ENCODE data around the gene ZMYND10. TPM values are rescaled to one million over a fixed set of nuclear protein-coding genes. Genes with fewer than 3 reads are reported as not detected.

ZMYND10 gene
- total and polyA plus RNA-seq, 9 of the 15 experiments (the other 6 are each of a cell fraction or from before 2014, with no cell fraction given), result 0.20 to 2.8 (median 0.70) TPM

DNA sequence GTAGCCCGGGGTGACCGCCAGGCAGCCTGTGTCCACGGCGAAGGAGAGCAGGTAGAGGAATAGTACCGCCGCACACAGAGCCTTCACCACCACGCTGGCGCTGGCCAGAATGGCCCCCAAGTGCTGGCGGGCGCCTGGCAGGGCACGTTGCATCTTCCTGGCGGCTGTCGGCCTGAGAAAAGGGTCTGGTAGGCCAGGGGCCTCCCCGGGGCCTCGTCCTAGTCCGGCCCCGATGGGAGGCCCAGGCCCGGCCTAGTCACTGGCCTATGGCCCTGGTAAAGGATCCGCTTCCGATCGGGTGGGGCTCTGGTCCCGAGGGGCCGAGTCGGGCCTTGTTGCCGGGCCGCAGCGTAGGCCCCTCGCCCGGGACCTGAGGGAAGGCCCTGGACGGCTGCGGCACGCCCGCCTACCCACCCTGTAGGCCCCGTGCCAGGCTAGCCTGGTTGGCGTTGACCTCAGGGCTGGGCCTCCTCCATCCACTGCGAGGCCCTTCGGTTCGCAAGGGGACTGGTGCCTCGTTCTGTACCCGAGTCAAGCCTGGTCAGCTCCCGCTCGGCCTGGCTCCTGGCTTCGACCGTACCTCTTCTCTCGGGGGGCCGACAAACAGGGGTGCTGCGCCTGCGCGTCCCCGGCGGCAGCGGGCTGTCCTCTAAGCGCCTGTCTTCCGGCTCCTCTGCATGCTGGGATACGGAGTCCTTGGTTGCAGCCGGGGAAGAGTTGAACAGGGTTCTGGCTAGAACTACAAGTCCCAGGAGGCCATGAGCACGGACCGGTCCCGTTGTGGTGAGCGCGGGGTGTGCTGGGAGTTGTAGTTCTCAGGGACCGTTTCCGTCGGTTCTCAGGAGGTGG, 13.6 kb upstream of the ZMYND10 start, which contains the start of gene TMEM115 (continued):
- TF ChIP-seq THRB (CRISPR knock-in tag; conservative IDR thresholded peaks at IDR 0.05) (no peak), ELF2 (CRISPR knock-in tag; IDR thresholded peaks at IDR 0.05) (peak; percentile 71; the same call in 1 of the 2 replicates), RBM34 (IDR thresholded peaks at IDR 0.05; ENCODE audit: borderline replicate concordance, insufficient read depth, low read length) (no peak), KLF6 (CRISPR knock-in tag; IDR thresholded peaks at IDR 0.05; ENCODE audit: borderline replicate concordance) (0 out of 2 replicates have a peak, but pooled peaks have one; percentile 6), XRCC3 (IDR thresholded peaks at IDR 0.05) (no peak), MCM7 (IDR thresholded peaks at IDR 0.05) (no peak), ARID3A (IDR thresholded peaks at IDR 0.05; ENCODE audit: borderline replicate concordance, low read depth, low read length) (no peak), TFAM (CRISPR knock-in tag; conservative IDR thresholded peaks at IDR 0.05) (no peak), ZMIZ1 (IDR thresholded peaks at IDR 0.05; ENCODE audit: low read depth in 2 of 2, low read length in 2 of 2) (peak in 1 of 2 experiments; percentile 61; a peak in 1 of 4 replicates), MYNN (IDR thresholded peaks at IDR 0.05) (no peak), MYNN (CRISPR knock-in tag; IDR thresholded peaks at IDR 0.05) (no peak), ASH1L (IDR thresholded peaks at IDR 0.05; ENCODE audit: borderline replicate concordance, low read depth, partially characterized antibody) (peak; percentile 74), TFAP4 (CRISPR knock-in tag; IDR thresholded peaks at IDR 0.05; ENCODE audit: borderline replicate concordance) (peak; percentile 84), ATF7 (IDR thresholded peaks at IDR 0.05) (peak; percentile 64), SAP30 (IDR thresholded peaks at IDR 0.05; ENCODE audit: borderline replicate concordance, insufficient read depth, low read depth, low read length, poor library complexity, severe bottlenecking) (no peak), ZBTB1 (CRISPR knock-in tag; IDR thresholded peaks at IDR 0.05; ENCODE audit: borderline replicate concordance, low read depth) (no peak), ZNF830 (CRISPR knock-in tag; IDR thresholded peaks at IDR 0.05) (no peak)
- TF ChIP-seq, protein P1, sequence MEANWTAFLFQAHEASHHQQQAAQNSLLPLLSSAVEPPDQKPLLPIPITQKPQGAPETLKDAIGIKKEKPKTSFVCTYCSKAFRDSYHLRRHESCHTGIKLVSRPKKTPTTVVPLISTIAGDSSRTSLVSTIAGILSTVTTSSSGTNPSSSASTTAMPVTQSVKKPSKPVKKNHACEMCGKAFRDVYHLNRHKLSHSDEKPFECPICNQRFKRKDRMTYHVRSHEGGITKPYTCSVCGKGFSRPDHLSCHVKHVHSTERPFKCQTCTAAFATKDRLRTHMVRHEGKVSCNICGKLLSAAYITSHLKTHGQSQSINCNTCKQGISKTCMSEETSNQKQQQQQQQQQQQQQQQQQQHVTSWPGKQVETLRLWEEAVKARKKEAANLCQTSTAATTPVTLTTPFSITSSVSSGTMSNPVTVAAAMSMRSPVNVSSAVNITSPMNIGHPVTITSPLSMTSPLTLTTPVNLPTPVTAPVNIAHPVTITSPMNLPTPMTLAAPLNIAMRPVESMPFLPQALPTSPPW (CRISPR knock-in tag; IDR thresholded peaks at IDR 0.05), result peak; percentile 61

All from K562 (cell line).